Retinal pigment epithelial cell (primary cell): Measurements from ENCODE around the gene FAXDC2.

ENCODE experiments used
- DNase-seq: peaks from one replicate; pipeline ENCODE4 v3.0.0-alpha.2; 2010; ENCODE audit warnings: low read depth
- H3K4me3 ChIP-seq: 2 replicates; pipeline ENCODE4 v1.5.1; 2011; ENCODE audit warnings: mild to moderate bottlenecking, low read length, control low read depth, moderate library complexity
- CTCF ChIP-seq: conservative IDR thresholded peaks from 2 replicates; pipeline ENCODE4 v1.5.1; 2011; ENCODE audit warnings: low read depth, low read length, control low read depth, inconsistent platforms

Gene FAXDC2

GRCh38 chr5:154871734-154872133 lies 21.3 kb upstream of the FAXDC2 start:
- DNase-seq: no peak

GRCh38 chr5:154868702-154869101 lies 18.3 kb upstream of the FAXDC2 start:
- DNase-seq: no peak
- no peak overlapping the region for H3K4me3 ChIP-seq
- peak; percentile 17 for TF ChIP-seq CTCF

More at GRCh38 chr5:154871734-154872133, 21.3 kb upstream of the FAXDC2 start:
- no peak for TF ChIP-seq CTCF
- H3K4me3 ChIP-seq: no peak overlapping the region

- H3K4me3 ChIP-seq: no peak overlapping the region
- DNase-seq: no peak
- TF ChIP-seq CTCF: no peak
Measured at GRCh38 chr5:154866841-154867240, 16.4 kb upstream of the FAXDC2 start.

GRCh38 chr5:154865466-154866184 lies 15.2 kb upstream of the FAXDC2 start:
- TF ChIP-seq CTCF: no peak
- H3K4me3 ChIP-seq: no peak overlapping the region
- no peak for DNase-seq

- no peak overlapping the region for H3K4me3 ChIP-seq
- DNase-seq: no peak
- no peak for TF ChIP-seq CTCF
Measured at GRCh38 chr5:154863291-154864080, 13.1 kb upstream of the FAXDC2 start.

GRCh38 chr5:154862766-154863165 lies 12.4 kb upstream of the FAXDC2 start:
- H3K4me3 ChIP-seq: no peak overlapping the region
- no peak for DNase-seq
- no peak for TF ChIP-seq CTCF
